Lung (tissue), 12 donors: ENCODE results near the gene KCNJ10. TPM values are rescaled to one million over a fixed set of nuclear protein-coding genes. Genes with fewer than 3 reads are reported as not detected.

Source experiments
- ATAC-seq: fragments of 200-7000 bp; cut with Tn5 transposase; one replicate; pipeline ENCODE4 v1.9.1; 2020; ENCODE audit warnings: moderate number of reproducible peaks; ENCODE audit not compliant: insufficient read depth, low FRiP score
- DNase-seq, 3 donors: peaks; one replicate each; pipeline ENCODE4 v3.0.0-alpha.2; 2013 to 2017
- H3K27ac ChIP-seq, 2 donors: one replicate each; pipeline ENCODE4 v1.5.1; 2013; ENCODE audit warnings: mild to moderate bottlenecking in 2 of 2, moderate library complexity in 2 of 2, control low read depth in 1 of 2, inconsistent platforms in 1 of 2, low read depth in 1 of 2, low read length in 1 of 2
- H3K27me3 ChIP-seq, 3 donors: one replicate each; pipeline ENCODE4 v1.5.1; 2013; ENCODE audit warnings: low read length in 2 of 3; ENCODE audit not compliant: control insufficient read depth in 3 of 3, insufficient read depth in 3 of 3
- H3K36me3 ChIP-seq, 4 donors: one replicate each; pipeline ENCODE4 v1.5.1; 2013; ENCODE audit warnings: low read length in 4 of 4, mild to moderate bottlenecking in 1 of 4, moderate library complexity in 1 of 4; ENCODE audit not compliant: control insufficient read depth in 4 of 4, insufficient read depth in 4 of 4
- H3K4me1 ChIP-seq, 5 donors: one replicate each; pipeline ENCODE4 v1.5.1; 2013; ENCODE audit warnings: low read length in 5 of 5, mild to moderate bottlenecking in 2 of 5, moderate library complexity in 1 of 5; ENCODE audit not compliant: control insufficient read depth in 5 of 5, insufficient read depth in 5 of 5
- H3K4me3 ChIP-seq: one replicate; pipeline ENCODE4 v1.5.1; 2013; ENCODE audit warnings: mild to moderate bottlenecking, control low read depth, moderate library complexity
- H3K9ac ChIP-seq, 2 donors: one replicate each; pipeline ENCODE4 v1.5.1; 2013; ENCODE audit warnings: low read length in 2 of 2, control low read depth in 1 of 2; ENCODE audit not compliant: insufficient read depth in 1 of 2
- H3K9me3 ChIP-seq, 4 donors: one replicate each; pipeline ENCODE4 v1.5.1; 2013; ENCODE audit warnings: low read length in 3 of 4, mild to moderate bottlenecking in 1 of 4, moderate library complexity in 1 of 4; ENCODE audit not compliant: control insufficient read depth in 4 of 4, insufficient read depth in 3 of 4
- CTCF ChIP-seq: IDR thresholded peaks from 2 replicates; pipeline ENCODE4 v1.5.1; 2012; ENCODE audit warnings: mild to moderate bottlenecking; ENCODE audit errors: control extremely low read depth, extremely low read depth
- WGBS, 2 donors: extraction: QIAGEN DNeasy Blood & Tissue Kit; methylation state at CpG; one replicate each; pipeline ENCODE4 v1.1.7; 2013; 5-methylcytosine and 5-hydroxymethylcytosine counted together
- polyA plus RNA-seq, 2 donors: library from polyadenylated mRNA; stranded (reverse); fragments of 200-250 nt; gene quantifications; one replicate each; pipeline ENCODE4 v1.2.1, GENCODE V29; 2013
- total RNA-seq, 2 donors: library from RNA; depleted of rRNA in 1 of 2; stranded (reverse); fragments of >200 nt in 1 of 2; gene quantifications; one replicate each; pipeline ENCODE4 v1.2.1, GENCODE V29; 2014 to 2021
- donor health status: control.
- donor health status: control.
- donor health status: Bipolar disorder and iron deficiency.
- donor health status: healthy.
- donor health status: DM: yes; HTN: yes; CAD: no.

The KCNJ10 gene
- total and polyA plus RNA-seq, 4 donors: 0.02 to 0.37 (median 0.10) TPM

- DNase-seq (no peak), ATAC-seq (no peak)
- no peaks in the 10 kb centered on the region for H3K9me3 ChIP-seq
- no peak overlapping the region for H3K9ac ChIP-seq
- peaks cover 0 to 36% (median 9%) of the 10 kb centered on the region in 4 donors for H3K36me3 ChIP-seq
- WGBS, 2 donors: 97 to 100% methylated on average over 4 of the region's 4 CpGs
- no peaks in the 10 kb centered on the region for H3K27me3 ChIP-seq
- H3K27ac ChIP-seq: no peak overlapping the region
- no peak overlapping the region for H3K4me3 ChIP-seq
- peaks cover 0 to 24% (median 8%) of the 10 kb centered on the region in 5 donors for H3K4me1 ChIP-seq
- no peak for TF ChIP-seq CTCF
Observed at GRCh38 chr1:160095382-160096105, 25.6 kb upstream of the KCNJ10 start.

- Histone ChIP-seq H3K9ac (no peak overlapping the region), H3K4me1 (peaks cover 0 to 24% (median 8%) of the 10 kb centered on the region in 5 donors), H3K9me3 (no peaks in the 10 kb centered on the region), H3K4me3 (no peak overlapping the region), H3K36me3 (peaks cover 0 to 38% (median 9%) of the 10 kb centered on the region in 4 donors), H3K27me3 (no peaks in the 10 kb centered on the region), H3K27ac (no peak overlapping the region)
- WGBS, 2 donors: 94 to 95% methylated on average over 14 of the region's 14 CpGs
- DNase-seq (no peak), ATAC-seq (no peak)
- TF ChIP-seq CTCF: no peak
Observed at GRCh38 chr1:160094806-160095205, 24.8 kb upstream of the KCNJ10 start.

- TF ChIP-seq CTCF: no peak
- peaks cover 0 to 40% (median 9%) of the 10 kb centered on the region in 4 donors for H3K36me3 ChIP-seq
- no peak overlapping the region for H3K27ac ChIP-seq
- no peak overlapping the region for H3K9ac ChIP-seq
- no peaks in the 10 kb centered on the region for H3K9me3 ChIP-seq
- peaks cover 0 to 21% (median 8%) of the 10 kb centered on the region in 5 donors for H3K4me1 ChIP-seq
- DNase-seq (no peak), ATAC-seq (no peak)
- H3K27me3 ChIP-seq: no peaks in the 10 kb centered on the region
- H3K4me3 ChIP-seq: no peak overlapping the region
- 93% methylated on average over 4 of the region's 4 CpGs for WGBS, 2 donors
Observed at GRCh38 chr1:160094291-160094625, 24.3 kb upstream of the KCNJ10 start.
